NCI-H187 (cell line): ENCODE results near the gene SPARC.
"Not testable (repeated sequence)": the region's sequence is repeated elsewhere in the genome, so short reads cannot be mapped to it uniquely, and the experiment has no call there.

Experiments
- DNase-seq, 2 experiments: peaks; one replicate each; lab custom pipeline; 2025; lab: John Stamatoyannopoulos, UW

Gene SPARC, protein sequence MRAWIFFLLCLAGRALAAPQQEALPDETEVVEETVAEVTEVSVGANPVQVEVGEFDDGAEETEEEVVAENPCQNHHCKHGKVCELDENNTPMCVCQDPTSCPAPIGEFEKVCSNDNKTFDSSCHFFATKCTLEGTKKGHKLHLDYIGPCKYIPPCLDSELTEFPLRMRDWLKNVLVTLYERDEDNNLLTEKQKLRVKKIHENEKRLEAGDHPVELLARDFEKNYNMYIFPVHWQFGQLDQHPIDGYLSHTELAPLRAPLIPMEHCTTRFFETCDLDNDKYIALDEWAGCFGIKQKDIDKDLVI

DNA sequence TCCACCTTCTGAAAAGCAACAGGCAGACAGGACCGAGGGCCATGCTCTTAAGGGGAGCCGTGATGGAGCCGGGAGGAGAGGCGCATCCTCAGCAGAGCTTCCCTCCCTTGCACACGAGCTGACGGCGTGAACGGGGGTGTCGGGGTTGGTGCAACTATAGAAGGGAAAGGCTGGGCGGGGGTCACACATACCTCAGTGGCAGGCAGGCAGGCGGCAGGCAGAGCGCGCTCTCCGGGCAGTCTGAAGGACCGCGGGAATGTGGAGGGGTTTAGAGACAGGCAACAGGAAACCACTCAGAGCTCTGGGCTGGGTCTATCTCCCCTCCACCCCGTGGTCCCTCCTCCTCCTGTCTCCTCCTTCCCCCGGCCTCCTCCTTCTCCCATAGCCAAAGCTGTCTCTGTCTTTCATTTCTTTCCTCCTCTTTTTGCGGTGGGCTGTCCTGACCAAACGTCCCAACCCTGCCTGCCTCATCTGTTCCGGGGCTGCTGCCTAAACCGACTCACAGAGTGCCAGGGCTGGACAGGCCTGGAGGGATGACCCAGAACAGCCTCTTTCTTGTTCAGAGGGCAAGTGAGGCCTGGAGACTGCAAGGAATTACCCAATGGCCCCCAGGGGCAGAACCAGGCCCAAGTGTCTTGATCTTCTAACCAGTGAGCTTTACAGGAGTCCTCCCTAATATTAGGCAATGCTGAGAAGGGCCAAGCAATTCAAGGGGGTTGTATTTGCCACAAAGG, at the start of gene SPARC:
Gene SPARC (minus strand): TSS at position 242 of the 734 bp plus-strand sequence. CDS start 10,727 bp downstream, outside the sequence.
- DNase-seq = no peak

DNA sequence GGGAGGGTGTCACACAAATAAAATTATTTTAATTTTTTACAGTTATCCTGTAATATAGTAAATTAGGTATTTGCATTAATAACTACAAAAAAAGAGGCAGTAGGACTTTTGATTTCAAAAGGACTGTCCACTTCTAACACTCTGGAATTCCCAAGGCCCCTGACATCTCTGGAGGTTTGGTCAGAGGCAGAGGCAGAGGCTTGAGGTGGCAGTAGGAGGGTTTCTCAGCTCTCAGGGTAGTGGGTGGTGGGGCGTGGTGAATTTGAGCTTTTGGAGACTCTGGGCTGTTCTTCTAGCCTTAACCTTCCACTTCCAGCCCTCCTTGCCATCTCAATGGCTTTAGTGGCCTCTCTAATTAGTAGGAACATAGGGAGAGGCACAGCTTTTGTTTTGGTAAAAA, 48.9 kb upstream of the SPARC start:
- DNase-seq = no peak

DNA sequence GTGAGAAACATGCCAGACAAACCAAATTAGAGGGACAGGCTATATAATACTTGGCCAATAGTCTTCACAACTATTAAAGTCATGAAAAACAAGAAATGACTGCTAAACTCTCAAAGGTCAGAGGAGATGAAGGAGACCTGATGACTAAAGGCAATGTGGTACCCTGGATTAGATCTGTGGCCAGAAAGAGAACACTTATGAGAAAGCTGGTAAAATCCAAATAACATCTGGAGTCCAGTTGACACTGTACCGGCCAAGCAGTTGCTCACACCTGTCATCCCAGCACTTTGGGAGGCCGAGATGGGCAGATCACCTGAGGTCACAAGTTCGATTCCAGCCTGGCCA, 47.3 kb upstream of the SPARC start:
- no peak for DNase-seq

DNA sequence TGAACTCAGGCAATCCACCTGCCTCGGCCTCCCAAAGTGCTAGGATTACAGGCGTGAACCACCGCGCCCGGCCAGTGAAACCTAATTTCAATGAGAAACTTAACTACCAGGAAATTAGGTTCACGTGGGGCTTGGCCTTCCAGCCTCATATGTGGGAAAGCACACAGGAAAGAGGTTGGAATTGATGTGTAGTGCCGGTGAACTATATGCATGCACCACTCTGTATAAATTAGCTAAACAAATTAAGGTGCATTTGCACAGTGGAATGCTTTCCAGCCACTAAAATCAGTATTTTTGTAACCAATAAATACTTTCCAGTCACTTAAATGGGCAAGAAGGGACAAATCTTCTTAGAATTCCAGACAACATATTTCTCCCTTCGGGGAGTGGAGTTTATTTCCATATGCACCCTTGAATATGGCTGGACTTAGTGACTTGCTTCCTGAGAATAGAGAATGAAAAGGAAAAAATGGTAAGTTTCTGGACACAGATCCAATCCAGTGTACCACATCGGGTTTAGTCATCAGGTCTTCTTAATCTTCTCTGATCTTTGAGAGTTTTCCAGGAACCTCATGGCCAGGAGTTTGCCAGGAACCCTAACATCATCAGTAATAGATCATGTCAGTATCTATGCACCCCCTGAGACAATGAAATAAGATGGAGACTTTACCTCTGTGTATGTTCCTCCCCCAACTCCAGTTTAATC, 46.8 kb upstream of the SPARC start:
- DNase-seq = no peak

DNA sequence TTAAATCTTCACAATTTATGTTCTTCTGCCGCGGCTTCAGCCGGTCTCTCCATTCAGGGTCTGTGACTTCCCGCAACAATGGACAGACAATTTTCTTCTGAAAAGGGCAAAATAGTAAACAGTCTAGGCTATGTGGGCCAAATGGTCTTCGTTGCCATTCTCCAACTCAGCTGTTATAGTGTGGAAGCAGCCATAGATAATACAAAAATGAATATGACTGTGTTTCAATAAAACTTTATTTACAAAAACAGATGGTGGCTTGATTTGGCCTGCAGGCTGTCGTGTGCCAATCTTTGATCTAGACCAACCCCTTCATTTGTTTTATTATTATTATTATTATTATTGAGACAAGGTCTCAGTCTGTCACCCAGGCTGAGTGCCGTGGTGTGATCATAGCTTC, 43.7 kb upstream of the SPARC start:
- no peak for DNase-seq

DNA sequence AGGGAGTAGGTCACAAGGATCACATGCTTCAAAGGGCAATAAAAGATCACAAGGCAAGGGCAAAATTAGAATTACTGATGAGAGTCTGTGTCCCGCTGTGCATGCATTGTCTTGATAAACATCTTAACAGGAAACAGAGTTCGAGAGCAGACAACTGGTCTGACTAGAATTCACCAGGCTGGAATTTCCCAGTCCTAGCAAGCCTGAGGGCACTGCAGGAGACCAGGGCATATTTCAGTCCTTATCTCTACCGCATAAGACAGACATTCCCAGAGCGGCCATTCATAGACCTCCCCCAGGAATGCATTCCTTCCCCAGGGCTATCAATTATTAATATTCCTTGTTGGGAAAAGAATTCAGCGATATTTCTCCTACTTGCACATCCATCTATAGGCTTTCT, 42.9 kb upstream of the SPARC start:
- not testable (repeated sequence) for DNase-seq

DNA sequence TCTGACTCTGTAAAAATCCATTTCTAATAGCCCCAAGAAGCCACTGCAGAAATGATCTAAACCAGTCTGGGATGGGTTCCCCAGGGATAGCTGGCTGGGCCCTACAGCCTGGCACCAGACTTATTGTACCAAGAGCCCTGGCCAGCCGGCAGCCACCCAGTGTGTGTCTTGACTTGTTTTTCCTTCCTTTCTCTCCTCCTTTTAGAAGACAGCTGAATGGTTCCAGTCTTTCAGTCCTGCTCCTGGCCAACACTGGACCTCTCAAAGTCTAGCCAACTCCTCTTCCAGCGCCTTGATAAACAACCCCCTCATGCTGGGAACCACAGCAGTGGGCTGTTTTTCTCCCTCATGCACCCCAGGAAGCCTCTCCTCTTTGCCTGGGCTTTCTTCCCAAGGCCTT, 37.6 kb upstream of the SPARC start:
- DNase-seq = no peak

DNA sequence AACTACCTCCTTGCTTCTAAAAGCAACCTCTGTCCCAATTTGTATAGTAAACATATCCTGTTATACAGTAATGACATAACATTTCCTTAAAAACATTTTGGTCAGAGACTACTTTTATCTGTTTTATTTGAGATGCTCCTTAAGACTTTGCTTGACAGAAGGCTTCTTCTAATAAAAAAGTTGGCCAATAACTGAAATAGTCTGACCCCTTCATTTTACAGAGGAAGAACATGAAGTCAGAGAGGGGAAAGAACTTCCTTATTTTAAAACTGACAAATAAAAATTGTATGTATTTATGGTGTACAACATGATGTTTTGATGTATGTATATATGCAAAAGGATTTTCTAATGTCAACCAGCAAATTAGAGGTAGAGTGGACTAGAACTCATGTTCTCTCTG, 35.8 kb upstream of the SPARC start:
- no peak for DNase-seq

DNA sequence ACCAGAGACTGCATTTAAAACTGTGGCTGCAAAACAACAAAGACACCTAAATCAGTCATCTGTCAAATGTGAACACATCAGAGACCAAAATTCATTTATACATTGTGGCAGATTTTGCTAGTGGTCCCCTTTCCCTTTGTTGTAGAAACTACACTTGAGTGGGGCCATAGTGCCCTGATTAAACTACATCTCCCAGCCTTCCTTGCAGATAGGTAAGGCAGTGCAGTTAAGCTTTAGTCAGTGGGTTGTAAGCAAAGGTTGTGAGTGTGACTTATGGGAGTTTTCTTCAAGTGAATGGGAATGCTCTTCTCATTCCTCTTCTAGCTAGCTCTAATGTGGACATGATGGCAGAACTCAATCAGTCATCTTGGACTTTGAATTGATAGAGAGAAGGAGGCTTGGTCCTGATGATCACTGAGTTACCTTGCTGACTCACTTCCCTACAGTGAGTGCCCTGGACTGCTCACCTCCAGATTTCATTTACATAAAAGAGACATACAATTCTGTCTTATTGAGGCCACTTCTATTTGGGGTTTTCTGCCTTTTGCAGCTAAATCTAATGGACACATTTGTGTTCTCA, 35.2 kb upstream of the SPARC start:
- no peak for DNase-seq

DNA sequence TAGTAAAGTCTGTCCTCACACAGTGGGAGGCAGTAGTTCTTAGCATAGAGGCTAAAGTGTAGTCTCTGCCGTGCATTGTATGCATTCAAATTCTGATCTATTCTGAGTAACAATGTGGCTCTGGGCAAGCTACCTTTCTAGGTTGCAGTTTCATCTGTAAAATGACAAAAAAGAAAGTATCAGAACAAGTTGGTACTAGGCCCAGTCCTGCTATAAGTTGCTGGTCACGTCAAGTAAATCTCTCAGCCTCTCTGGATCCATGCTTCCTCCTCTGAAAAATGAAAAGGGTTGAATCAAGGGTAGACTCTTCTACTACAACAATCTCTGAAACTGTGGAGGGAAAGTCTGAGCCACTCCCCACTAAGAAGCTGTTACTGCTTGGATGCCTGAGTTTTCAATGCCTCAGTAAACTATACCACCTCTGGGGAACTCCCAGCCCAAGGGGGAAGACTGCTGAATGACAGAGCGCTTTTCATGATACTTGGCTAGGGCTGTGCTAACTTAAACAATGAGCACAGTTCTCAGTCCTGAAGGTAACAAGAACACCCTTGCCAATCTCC, 34.5 kb upstream of the SPARC start:
- no peak for DNase-seq

DNA sequence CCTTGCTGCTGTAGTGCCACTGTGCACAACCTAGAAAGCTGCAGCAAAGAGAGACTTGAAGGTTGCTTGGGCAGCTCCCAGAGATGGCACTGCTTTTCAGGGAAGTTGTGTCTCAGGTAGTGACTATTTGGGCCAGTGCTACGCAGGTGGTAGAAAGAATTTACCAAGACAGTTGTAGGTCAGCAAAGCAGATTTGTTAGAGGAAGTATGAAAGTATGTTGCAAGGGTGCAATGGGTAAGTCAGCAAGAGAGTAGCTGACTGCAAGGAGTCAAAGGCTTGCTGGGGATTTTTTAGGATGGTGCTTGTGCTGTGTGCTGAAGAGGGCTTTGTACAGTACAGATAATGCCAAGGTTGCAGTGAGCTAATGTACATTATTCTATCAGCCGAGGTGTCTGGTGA, 33.5 kb upstream of the SPARC start:
- no peak for DNase-seq

DNA sequence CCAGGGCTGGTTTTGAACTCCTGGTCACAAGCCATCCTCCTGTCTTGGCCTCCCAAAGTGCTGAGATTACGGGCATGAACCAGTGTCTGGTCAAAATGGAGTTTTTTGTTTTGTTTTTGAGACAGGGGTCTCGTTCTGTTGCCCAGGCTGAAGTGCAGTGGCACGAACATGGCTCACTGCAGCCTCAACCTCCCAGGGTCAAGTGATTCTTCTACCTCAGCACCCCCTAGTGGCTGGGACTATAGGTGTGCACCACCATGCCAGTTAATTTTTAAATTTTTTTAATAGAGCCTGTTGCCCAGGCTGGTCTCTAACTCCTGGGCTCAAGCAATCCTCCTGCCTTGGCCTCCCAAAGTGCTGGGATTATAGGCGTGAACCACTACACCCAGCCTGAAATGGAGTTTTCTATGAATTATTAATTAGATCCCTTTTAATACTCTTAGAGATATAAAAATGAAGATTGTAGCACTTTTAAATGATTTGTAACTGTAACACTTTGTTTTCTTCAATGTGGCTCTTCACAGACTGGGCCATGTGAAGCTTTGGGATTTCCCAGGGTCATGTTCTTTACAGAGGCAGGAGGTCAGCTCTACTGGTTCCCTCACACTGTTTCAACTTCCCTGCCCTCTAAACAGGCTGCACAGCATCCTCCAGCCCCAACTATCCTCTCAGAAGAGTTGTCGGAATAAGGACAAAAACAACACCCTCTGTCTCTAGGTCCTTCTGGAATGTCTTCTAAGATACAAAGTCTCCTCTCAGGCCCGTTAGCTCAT, 32.7 kb upstream of the SPARC start:
- DNase-seq = no peak

DNA sequence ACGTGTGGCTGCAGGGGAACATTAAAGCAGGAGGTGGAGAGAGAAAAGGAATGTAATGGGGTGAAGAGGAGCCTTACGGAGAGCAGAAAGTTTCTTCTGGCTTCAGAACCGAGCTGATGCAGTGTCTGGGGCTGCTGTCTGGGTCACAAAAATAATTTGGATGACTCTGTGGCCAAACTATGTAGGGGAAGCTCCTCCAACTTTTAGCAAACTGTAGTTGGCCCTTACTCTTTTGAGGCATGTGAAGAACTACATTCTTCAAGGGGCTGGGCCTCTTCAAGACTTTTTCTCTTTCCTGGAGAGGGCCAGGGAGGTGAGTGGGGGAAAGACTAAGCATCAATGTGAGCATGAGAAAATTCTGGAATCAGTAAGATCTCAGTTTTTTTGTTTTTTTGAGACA, 31.9 kb upstream of the SPARC start:
- DNase-seq = no peak

DNA sequence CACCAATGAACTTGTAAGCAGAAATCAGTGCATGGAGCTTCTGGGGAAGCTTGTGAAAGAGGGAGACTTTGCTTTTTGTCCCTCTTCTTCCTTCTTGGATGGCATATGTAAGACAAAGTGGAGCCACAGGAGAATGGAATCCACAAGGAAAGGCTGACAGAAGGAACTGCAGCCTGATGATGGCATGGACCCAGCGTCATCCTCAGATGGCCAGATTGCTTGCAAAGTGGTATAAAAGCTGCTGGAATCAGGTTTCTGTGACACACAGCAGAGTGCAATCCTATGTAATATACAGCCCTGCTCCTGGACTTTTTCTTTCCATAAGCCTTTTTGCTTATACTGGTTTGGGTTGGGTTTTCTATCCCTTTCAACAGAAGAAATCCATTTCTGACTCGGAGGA, 31.4 kb upstream of the SPARC start:
- DNase-seq = no peak

DNA sequence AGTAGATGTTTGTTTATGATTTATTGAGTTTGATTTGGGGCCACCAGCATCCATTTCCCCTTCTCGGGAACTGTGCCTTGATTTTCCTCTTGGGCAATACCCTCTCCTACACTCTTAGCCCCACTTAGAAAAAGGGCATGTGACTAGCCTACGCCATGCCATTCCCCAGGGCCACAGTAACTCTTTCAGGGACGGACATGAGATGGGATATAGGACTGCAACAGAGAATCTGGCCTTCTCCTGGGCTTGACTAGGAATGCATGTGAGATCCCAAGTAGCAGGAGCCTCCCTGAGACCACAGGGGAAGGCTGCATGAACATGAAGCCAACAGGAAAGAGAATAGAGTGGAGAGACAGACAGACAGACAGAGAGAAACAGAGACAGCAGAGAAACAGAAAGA, 30.7 kb upstream of the SPARC start:
- no peak for DNase-seq

DNA sequence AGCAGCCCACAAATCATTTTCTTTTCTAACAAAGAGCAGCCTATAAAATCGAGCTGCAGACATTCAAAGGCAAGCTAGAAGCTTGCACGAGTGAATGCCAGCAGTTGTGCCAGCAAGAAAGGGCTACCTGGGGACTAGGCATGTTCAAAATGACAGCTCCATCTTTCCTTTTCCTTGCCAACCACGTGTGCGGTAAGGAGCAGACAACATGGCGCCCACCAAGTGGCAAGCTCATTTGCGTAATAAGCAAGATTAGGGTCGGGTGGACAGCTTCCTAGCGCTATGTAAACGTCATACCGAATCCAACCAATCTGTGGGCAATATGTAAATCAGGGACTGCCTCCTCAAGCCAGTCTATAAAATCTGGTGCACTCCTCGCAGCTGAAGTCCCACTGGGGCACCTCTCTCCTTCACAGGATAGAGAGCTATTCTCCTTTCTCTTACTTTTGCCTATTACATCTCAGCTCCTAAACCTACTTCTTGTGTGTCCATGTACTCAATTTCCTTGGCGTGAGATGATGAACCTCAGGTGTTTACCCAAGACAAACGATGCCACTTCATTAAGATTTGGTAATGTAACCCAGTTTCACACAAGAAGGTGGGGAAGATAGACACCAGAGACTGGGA, 22.5 kb upstream of the SPARC start:
- DNase-seq = no peak

DNA sequence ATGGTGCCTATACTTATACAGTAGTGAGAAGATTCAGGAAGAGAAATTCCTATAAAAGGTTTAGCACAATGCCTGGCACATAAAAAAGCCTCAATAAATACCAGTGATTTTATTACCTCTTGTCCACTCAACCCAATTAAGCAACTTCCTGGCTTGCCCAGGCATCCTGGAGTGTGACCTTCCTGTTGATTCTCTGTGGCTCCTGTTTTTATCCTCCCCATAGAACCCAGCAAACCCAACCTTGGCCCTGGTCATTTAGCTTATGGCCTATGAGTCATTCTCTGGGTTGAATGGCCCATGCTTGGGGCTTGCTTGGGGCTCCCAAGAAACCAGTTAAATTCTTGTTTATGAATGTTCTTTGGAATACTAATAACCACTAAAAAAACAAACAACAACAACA, 21.4 kb upstream of the SPARC start:
- no peak for DNase-seq

DNA sequence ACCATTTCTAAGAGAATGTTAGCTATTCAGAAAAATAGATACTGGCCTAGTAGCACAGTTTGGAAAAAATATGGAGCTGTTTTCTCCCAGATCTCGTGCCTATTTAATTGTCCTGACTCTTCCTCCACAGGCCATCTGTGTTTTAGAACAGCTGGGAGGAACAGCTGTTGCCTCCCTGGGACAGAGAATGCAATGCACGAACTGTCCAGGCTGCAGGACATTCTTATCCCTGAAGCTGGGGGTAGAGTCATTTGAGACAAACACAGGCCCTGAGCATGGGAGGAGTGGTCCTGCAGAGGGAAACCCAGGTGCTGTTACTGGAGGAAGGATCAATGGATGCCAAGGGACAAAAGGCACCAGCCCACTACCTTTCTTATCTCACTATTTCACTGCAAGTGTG, 20.9 kb upstream of the SPARC start:
- no peak for DNase-seq

DNA sequence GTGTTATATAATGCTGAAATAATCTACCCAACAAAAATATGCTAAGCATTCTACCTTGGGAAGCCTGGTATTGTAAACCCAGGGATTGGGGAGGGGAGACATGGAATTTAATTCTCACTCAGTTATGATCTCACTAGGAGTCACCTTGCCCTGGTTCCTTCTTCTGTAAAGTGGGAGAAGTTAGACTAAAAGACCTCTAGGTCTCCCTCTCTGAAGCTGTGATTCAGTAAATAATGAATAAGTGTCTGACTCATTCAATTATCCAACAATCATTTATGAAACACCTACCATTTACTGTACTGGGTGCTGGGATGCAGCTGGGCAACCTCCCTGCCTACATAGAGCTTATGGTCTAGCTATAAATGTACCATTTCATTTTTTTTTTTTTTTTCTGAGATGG, 20.2 kb upstream of the SPARC start:
- DNase-seq = no peak

DNA sequence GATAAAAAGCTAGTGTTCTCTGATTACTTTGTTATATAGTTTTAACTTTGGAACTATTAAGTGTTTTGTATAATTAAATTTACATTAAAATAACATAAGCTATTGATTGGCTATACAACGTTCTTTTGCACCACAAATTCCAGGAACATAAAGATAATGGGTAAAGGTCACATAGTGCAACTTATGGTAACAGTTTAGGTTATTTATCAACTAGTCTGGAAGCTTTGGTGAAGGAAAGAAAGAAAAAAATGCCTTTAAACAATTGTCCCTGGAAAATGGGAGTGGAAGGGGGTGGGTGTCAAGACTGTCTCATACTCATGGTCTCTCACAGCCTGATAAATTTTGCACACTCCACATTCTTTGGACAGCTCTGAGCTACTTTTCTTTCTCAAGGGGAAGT, 17.1 kb upstream of the SPARC start:
- no peak for DNase-seq

DNA sequence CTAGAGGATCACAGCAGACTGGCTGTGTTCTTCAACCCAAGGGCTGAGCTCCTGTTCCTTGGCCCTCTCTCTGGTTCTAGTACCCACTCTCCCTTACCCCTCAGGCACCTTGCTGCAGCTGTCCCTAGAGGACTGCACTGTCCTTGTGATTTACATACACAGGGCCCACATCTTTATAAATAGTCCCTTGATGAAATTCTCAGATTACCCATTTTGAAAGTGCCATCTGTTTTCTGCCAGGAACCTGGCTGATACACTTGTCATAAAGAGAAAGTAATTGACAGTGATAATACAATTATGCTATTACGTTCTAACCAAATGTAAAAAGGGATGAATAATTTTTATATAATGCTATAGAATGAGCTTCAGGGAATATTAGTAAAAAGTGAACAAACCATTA, 16.5 kb upstream of the SPARC start:
- DNase-seq = no peak
